Measurements from ENCODE around the gene ABAT. TPM values are rescaled to one million over a fixed set of nuclear protein-coding genes. Genes with fewer than 3 reads are reported as not detected.

The ABAT gene
- total RNA-seq, 8 experiments from 2014 or later = 21.2 to 125 (median 84.4) TPM

DNA sequence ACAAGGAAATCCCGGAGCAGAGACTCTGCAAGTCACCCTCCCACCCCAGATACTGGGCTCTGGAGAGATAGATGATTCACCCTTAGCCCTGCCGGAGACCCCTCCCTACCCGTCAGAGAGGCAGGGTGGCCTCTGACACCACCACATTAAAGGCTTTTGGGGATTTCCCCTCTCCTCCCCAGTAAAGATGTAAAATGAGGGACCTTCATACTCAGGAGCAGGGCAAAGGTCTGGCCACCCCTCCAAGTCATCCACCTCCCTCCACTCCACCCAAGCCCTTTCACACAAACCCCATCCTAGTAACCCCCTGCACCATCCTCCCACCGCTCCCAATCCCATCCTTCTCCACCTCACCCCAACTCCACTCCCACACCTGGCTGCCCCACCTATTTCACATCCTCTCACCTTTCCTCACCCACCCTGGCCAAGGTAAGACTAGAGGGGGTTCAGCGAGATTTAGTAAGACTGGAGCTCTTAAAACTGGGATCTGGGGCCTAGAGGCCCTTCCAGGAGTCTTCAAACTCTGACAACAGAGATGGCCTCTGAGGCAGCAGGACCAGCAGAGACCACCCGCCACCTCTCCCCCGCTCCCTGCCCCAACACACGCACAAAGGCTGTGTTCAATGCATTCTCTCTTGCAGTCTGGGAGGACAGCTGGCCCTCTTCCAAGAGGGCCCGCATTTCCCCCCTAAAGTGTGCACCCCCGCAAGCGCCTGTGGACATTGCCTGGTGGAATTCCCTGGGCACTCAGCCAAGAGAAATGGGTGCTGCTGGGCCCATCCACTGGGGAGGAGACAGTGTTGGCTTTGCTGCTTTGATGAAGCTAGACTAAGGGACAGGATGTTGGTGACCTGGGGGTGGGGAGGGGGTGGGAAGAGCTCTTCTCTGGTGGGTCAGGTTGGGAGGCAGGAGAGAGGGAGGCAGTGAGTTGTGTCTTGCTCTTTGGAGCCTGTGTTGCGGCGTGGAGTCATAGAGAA, 1.1 kb downstream of the ABAT start:
- in situ Hi-C loops (cut with MboI; ENCODE audit: low pct_unique_long_range_greater_than_20kb in 2 of 9, low sequenced_read_pairs in 9 of 9, unreplicated experiment in 9 of 9) = loop anchor here in 1 of 9 experiments (10.0 kb wide), 1 partner anchor 119 kb away; the partner anchor contains the start of genes PMM2 and TMEM186
- H3K4me1 ChIP-seq (replicated peaks in 1 of 2) = peaks cover 13 to 21% of the 10 kb centered on the region in 2 donors
- H3K4me3 ChIP-seq = peak overlapping the region; percentile 47 to 96 (median 65)
- H3K27ac ChIP-seq = no peak overlapping the region
- WGBS, 10 experiments = 0 to 33% (median 32%) methylated on average over 1 to 3 of the region's 13 CpGs; no CpG with 5 or more reads in 7 of the 10 experiments
- ATAC-seq (replicated peaks in 6 of 8) = peak in 3 of 8 experiments; percentile 0 to 30 (median 12)

DNA sequence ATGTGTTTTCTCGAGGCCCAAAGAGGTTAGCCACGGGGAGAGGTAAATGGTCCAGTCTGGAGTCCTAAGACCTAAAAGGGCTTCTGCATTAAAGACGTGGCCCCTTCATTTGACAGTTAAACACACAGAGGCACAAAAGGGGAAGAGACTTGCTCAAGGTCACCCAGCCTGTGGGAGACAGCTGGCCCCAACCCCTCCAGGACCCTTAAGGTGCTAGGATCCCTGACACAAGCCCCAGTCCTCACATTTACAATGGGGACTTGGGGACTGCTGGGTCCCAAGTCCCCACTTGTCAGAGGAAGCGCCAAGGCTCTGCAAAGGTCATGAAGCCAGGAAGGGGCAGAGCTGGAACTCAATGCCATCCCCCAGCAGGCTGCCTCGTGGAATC, 1.7 kb downstream of the ABAT start:
- Histone ChIP-seq H3K4me3 (no peak overlapping the region), H3K27ac (no peak overlapping the region), H3K4me1 (replicated peaks in 1 of 2) (peaks cover 13 to 21% of the 10 kb centered on the region in 2 donors)
- WGBS, 10 experiments = 40 to 80% (median 48%) methylated on average over 1 to 2 of the region's 5 CpGs; no CpG with 5 or more reads in 7 of the 10 experiments
- no peak for ATAC-seq (replicated peaks in 6 of 8)
- in situ Hi-C loops (cut with MboI; ENCODE audit: low pct_unique_long_range_greater_than_20kb in 2 of 9, low sequenced_read_pairs in 9 of 9, unreplicated experiment in 9 of 9) = loop anchor here in 1 of 9 experiments (10.0 kb wide), 1 partner anchor 119 kb away; the partner anchor contains the start of genes PMM2 and TMEM186

DNA sequence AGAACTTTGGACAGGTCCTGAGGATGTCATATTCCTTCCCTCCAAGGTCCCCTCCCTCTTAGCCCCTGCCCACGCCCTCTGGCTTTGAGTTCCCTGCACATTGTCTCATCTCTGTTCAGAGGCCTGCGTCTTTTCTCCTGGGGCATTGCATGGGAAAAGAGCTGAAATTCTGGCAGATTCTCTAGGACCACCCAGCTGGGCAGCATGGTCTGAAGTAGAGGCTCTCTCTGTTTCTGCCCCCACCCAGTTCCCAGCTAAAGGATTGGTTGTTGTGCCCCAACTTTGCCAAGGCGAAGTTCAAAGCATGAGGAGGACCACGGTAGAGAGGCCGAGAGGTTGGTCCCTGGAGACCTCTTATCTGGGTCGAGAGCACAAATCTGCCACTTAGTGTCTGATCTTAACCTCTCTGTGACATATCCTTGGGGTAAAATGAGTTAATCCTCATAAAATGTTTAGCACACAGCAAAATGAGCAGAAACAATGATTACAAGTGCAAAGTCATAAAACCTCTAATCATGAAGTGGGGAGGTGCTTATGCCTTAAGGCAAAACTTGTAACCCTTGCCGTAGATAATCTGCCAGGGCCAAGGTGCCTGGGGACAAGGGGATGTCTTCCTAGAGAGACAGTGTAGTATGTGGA, 2.4 kb downstream of the ABAT start:
- Histone ChIP-seq H3K4me3 (no peak overlapping the region), H3K27ac (no peak overlapping the region), H3K4me1 (replicated peaks in 1 of 2) (peaks cover 19 to 24% of the 10 kb centered on the region in 2 donors)
- WGBS, 10 experiments = 38 to 100% (median 91%) methylated on average over 1 to 5 of the region's 7 CpGs; no CpG with 5 or more reads in 3 of the 10 experiments
- in situ Hi-C loops (cut with MboI; ENCODE audit: low pct_unique_long_range_greater_than_20kb in 2 of 9, low sequenced_read_pairs in 9 of 9, unreplicated experiment in 9 of 9) = loop anchor here in 1 of 9 experiments (10.0 kb wide), 1 partner anchor 118 kb away; the partner anchor contains the start of genes PMM2 and TMEM186
- ATAC-seq (replicated peaks in 6 of 8) = no peak

DNA sequence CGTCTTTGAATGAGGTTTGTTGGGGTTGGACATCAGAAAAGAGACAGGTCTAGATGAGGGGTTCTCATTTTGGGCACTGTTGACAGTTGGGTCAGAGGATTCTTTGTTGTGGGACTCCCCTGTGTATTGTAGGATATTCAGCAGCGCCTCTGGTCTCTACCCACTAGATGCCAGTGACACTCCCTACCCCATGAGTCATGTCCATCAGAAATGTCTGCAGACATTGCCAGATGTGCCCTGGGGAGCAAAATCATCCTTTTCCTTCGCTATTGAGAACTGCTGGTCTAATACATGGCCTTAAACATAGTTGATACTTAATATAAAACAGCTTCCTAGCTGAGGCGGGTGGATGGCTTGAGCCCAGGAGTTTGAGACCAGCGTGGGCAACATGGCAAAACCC, 3.1 kb downstream of the ABAT start:
- WGBS, 10 experiments = 0 to 100% (median 93%) methylated on average over 1 to 2 of the region's 5 CpGs; no CpG with 5 or more reads in 2 of the 10 experiments
- ATAC-seq (replicated peaks in 6 of 8) = peak in 2 of 8 experiments; percentile 28 to 38
- Histone ChIP-seq H3K4me3 (no peak overlapping the region), H3K27ac (no peak overlapping the region), H3K4me1 (replicated peaks in 1 of 2) (peaks cover 26 to 31% of the 10 kb centered on the region in 2 donors)
- in situ Hi-C loops (cut with MboI; ENCODE audit: low pct_unique_long_range_greater_than_20kb in 2 of 9, low sequenced_read_pairs in 9 of 9, unreplicated experiment in 9 of 9) = loop anchor here in 1 of 9 experiments (10.0 kb wide), 1 partner anchor 117 kb away; the partner anchor contains the start of genes PMM2 and TMEM186

DNA sequence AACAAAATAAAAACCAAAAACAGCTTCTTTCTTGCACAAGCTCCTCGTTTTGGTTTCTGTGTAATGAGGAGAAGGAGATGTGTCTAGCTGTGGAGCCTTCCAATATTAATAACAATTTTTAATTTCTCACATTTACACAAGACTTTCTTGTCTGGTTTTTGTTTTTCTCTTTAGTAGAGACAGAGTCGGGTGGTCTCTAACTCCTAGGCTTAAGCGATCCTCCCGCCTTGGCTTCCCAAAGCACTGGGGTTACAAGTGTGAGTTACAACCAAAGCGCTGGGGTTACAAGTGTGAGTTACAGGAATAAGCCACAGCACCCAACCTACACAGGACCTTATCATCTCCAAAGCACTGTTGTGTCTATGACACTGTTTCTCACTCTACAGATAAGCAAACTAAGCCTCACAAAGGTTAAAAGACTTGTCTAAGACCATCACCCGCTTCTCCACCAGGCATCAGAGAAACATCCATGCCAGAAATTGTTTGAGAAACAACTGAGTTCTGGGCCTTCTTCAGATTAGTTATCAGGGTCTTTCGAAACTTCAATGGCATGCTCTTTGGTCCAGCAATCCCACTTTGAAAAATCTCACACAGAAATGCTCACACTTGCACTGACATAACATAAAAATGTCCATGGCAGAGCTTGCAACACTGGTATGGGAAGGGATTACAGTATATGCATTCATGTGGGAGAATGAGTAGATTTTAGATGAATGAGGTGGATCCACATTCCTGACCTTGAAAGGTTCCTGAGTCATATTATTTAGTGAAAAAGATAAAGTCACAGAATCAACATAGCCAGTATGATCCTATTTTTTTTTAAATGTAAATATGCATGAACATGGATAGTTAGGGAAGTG, 3.9 kb downstream of the ABAT start:
- H3K4me3 ChIP-seq = no peak overlapping the region
- no peak overlapping the region for H3K27ac ChIP-seq
- H3K4me1 ChIP-seq (replicated peaks in 1 of 2) = peaks cover 34 to 35% of the 10 kb centered on the region in 2 donors
- peak in 2 of 8 experiments; percentile 2 to 3 for ATAC-seq (replicated peaks in 6 of 8)
- in situ Hi-C loops (cut with MboI; ENCODE audit: low pct_unique_long_range_greater_than_20kb in 2 of 9, low sequenced_read_pairs in 9 of 9, unreplicated experiment in 9 of 9) = loop anchor here in 1 of 9 experiments (10.0 kb wide), 1 partner anchor 117 kb away; the partner anchor contains the start of genes PMM2 and TMEM186
- 40 to 100% (median 86%) methylated on average over 1 to 7 of the region's 7 CpGs; no CpG with 5 or more reads in 2 of the 10 experiments for WGBS, 10 experiments

DNA sequence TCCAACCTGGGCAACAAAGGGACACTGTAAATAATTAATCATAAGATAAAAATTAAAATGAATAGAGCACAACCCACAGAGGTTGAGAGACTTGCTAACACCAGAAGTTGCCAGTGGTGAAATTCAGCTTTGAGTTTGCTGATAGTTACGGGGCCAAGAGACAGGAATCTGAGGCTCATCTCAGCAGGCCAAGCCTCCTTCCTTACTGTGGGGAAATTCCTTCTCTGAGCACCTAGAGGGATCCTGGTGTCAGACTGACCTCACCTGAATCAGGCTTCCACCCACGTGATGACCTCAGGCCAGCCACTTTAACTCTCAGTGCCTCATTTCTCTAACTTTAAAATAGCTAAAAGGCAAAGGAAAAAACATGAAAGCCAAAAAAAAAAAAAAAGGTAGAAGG, 4.7 kb downstream of the ABAT start:
- in situ Hi-C loops (cut with MboI; ENCODE audit: low pct_unique_long_range_greater_than_20kb in 2 of 9, low sequenced_read_pairs in 9 of 9, unreplicated experiment in 9 of 9) = loop anchor here in 1 of 9 experiments (10.0 kb wide), 1 partner anchor 116 kb away; the partner anchor contains the start of genes PMM2 and TMEM186
- H3K27ac ChIP-seq = no peak overlapping the region
- H3K4me1 ChIP-seq (replicated peaks in 1 of 2) = peaks cover 35% of the 10 kb centered on the region in 2 donors
- no peak overlapping the region for H3K4me3 ChIP-seq
- WGBS, 10 experiments = 60 to 100% (median 84%) methylated on average over 1 to 2 of the region's 2 CpGs; no CpG with 5 or more reads in 4 of the 10 experiments
- ATAC-seq (replicated peaks in 6 of 8) = no peak

DNA sequence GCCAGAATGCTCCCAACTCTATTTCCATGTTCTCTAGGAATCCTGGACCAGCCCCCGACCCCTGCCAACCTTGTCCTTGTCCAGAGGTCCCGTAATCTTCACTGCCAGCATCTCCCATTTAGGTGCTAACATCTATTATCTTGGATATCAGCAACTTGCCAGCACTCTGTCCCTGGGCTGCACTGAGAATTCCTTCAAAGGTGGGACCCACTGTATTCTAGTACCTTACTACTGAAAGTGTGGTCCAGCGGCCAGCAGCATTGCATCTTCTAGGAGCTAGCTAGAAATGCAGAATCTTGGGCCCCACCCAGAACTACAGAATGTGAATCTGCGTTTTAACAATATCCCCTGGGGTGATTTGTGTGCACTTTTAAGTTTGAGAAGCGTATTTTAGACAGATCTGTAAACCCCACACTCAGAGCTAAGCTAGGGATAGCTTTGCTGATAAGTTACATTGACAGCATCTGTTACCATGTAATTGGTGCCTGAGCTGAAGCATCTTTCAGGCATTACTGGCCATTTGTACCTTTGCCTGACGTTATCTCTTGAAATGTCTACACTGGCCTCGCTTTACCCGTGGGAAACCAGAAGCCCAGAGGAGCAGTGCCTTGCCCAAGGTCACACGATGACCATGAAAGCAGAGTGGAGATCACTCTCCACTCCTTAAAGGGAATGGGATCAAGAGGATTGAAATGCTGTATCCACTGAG, 8.3 kb downstream of the ABAT start:
- in situ Hi-C loops (cut with MboI; ENCODE audit: low pct_unique_long_range_greater_than_20kb in 2 of 9, low sequenced_read_pairs in 9 of 9, unreplicated experiment in 9 of 9) = no loop called here
- no peak overlapping the region for H3K4me3 ChIP-seq
- peak overlapping the region; percentile 16 to 58 for H3K27ac ChIP-seq
- H3K4me1 ChIP-seq (replicated peaks in 1 of 2) = peaks cover 27 to 34% of the 10 kb centered on the region in 2 donors
- 20 to 100% (median 73%) methylated on average over 1 to 6 of the region's 9 CpGs; no CpG with 5 or more reads in 1 of the 10 experiments for WGBS, 10 experiments
- peak in 3 of 8 experiments; percentile 4 to 17 (median 15) for ATAC-seq (replicated peaks in 6 of 8)

DNA sequence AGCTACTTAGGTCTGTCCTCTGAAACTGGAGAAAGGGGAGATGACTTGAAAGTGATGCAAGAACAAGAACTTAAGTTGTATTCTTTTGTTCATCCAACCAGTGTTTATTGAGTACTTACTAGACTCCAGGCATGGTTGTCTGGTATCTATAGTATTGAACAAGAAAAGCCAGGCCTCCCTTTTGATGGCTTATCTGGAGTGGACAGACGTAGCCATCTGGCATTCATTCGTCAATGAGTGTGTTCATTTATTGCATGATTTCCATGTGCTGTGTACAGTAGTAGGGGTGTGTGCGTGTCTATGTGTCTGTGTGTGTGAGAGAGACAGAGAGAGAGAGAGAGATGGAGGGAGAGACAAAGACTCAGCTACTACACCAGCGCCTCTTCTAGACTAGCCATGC, 9.2 kb downstream of the ABAT start:
- Histone ChIP-seq H3K4me1 (replicated peaks in 1 of 2) (peaks cover 27 to 34% of the 10 kb centered on the region in 2 donors), H3K4me3 (no peak overlapping the region), H3K27ac (no peak overlapping the region)
- WGBS, 10 experiments = 20 to 100% (median 70%) methylated on average over 1 to 4 of the region's 4 CpGs; no CpG with 5 or more reads in 3 of the 10 experiments
- in situ Hi-C loops (cut with MboI; ENCODE audit: low pct_unique_long_range_greater_than_20kb in 2 of 9, low sequenced_read_pairs in 9 of 9, unreplicated experiment in 9 of 9) = no loop called here
- ATAC-seq (replicated peaks in 6 of 8) = no peak

DNA sequence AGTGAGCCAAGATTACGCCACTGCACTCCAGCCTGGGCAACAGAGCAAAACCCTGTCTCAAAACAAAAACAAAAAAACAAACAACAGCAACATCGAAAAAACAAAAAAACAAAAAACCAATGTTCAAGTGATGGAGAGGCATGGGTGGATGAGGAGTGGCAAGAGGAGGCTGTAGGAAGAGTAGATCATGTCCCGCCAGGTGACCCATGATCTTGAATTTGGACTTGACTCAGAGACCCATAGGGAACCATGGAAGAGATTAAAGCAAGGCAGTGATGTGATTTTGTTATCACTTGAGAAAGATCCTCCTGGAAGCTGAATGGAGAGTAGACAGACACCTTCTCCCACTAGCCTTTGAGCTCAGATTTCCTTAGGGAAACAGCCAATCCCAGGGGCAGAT, 11.2 kb downstream of the ABAT start:
- ATAC-seq (replicated peaks in 6 of 8) = no peak
- Histone ChIP-seq H3K27ac (peak overlapping the region; percentile 49 to 66), H3K4me3 (peak overlapping the region in 1 of 5 donors; percentile 10), H3K4me1 (replicated peaks in 1 of 2) (peaks cover 27 to 34% of the 10 kb centered on the region in 2 donors)
- in situ Hi-C loops (cut with MboI; ENCODE audit: low pct_unique_long_range_greater_than_20kb in 2 of 9, low sequenced_read_pairs in 9 of 9, unreplicated experiment in 9 of 9) = no loop called here
- 50 to 100% (median 71%) methylated on average over 1 to 3 of the region's 3 CpGs for WGBS, 10 experiments

DNA sequence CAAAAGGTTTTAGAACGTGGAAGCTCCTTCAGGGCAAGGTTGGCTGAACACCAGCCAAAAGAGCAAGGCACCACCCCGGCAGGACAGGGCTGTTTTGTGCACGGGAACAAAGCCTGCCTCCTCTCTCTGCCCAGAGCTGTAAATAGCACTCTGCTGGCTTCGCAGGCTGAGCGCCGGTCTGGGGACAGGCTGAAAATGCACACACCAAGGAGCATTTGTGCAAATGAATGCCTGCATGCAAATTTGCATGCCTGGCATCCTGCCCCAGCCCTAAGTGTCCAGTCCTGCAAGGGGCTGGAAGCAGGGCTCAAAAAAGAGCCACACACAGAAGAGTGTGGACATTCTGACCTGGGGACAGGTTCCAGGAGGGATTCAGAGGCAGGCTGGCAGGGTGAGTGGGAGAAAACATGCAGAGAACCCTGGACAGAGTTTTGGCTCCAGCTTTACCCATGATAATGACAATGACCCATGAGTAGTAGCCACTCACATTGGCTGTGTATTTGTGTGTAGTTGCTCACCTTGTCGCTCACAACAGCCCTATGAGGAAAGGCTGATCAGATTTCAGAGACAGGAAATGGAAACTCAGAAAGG, 11.7 kb downstream of the ABAT start:
- Histone ChIP-seq H3K27ac (peak overlapping the region; percentile 49 to 66), H3K4me1 (replicated peaks in 1 of 2) (peaks cover 27 to 34% of the 10 kb centered on the region in 2 donors), H3K4me3 (peak overlapping the region in 2 of 5 donors; percentile 10 to 14)
- in situ Hi-C loops (cut with MboI; ENCODE audit: low pct_unique_long_range_greater_than_20kb in 2 of 9, low sequenced_read_pairs in 9 of 9, unreplicated experiment in 9 of 9) = no loop called here
- 0 to 100% (median 8%) methylated on average over 1 to 6 of the region's 7 CpGs; no CpG with 5 or more reads in 3 of the 10 experiments for WGBS, 10 experiments
- peak; percentile 84 to 95 (median 92) for ATAC-seq (replicated peaks in 6 of 8)

DNA sequence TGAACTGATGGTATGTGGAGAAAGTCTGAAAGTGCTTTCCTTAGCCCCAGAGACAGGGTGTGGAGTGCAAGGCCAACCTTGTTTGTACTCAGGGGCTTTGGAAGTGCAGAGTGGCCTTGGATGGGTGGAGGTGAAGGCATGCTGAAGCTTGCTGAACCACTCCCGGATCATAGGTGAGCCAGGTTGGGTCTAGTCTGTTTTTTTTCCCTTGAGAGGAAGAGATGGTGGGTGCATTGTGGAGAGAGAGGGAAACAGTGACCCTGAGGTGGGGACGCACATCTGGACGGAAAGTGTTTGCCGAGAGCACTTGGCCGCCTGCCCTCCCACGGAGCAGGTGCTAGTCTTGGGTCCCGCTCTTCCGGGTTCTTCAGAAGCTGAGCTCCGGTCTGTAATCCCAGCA, 12.5 kb downstream of the ABAT start:
- in situ Hi-C loops (cut with MboI; ENCODE audit: low pct_unique_long_range_greater_than_20kb in 2 of 9, low sequenced_read_pairs in 9 of 9, unreplicated experiment in 9 of 9) = no loop called here
- H3K27ac ChIP-seq = no peak overlapping the region
- H3K4me1 ChIP-seq (replicated peaks in 1 of 2) = peaks cover 23 to 27% of the 10 kb centered on the region in 2 donors
- no peak overlapping the region for H3K4me3 ChIP-seq
- ATAC-seq (replicated peaks in 6 of 8) = no peak
- 67 to 100% (median 100%) methylated on average over 1 to 8 of the region's 9 CpGs; no CpG with 5 or more reads in 4 of the 10 experiments for WGBS, 10 experiments
